Measurements from ENCODE around the gene DNAJC18.

DNAJC18 gene

GRCh38 chr5:139376364-139376763, 63.0 kb downstream of the DNAJC18 start:
- in situ Hi-C loops (cut with HindIII; ENCODE audit: low sequenced_read_pairs): no loop called here

GRCh38 chr5:139374909-139375308, 64.4 kb downstream of the DNAJC18 start:
- in situ Hi-C loops (cut with HindIII; ENCODE audit: low sequenced_read_pairs): no loop called here

GRCh38 chr5:139371482-139372435, 67.6 kb downstream of the DNAJC18 start:
- in situ Hi-C loops (cut with HindIII; ENCODE audit: low sequenced_read_pairs): no loop called here

- in situ Hi-C loops (cut with HindIII; ENCODE audit: low sequenced_read_pairs): no loop called here
Observed at GRCh38 chr5:139369181-139369580, 70.1 kb downstream of the DNAJC18 start.

- in situ Hi-C loops (cut with HindIII; ENCODE audit: low sequenced_read_pairs): no loop called here
Observed at GRCh38 chr5:139368613-139369012, 70.7 kb downstream of the DNAJC18 start.

DNA sequence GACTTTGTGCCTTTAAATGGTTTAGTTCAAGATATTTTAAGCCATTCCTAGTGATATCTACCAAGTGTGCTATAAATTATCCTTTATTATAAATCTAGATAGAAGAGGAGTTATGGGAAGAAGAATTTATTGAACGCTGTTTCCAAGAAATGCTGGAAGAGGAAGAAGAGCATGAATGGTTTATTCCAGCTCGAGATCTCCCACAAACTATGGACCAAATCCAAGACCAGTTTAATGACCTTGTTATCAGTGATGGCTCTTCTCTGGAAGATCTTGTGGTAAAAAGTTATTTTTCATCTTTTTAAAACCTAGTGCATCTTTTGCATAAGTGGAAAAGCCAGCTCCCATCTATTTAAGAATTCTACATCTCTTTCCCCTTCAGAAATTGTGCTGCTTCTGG, 74.9 kb downstream of the DNAJC18 start:
- in situ Hi-C loops (cut with HindIII; ENCODE audit: low sequenced_read_pairs): no loop called here

DNA sequence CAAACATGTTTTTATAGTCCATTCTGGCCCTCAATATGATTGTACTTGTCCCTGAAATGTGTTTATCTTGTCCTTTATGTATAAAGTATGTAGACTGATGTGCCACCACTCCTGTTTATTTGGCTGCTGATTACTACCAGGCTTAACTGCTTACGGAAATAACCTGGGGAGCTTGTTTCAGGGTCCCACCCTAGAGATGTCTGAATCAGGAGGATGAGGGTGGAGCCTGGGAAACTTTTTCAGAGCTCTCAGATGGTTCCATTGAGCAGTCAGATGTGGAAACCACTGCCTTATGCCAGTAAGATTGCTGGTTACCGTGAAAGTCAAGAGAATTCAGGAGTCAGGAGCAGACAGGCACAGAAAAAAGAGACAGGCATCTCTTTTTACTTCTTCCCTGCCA, 75.4 kb downstream of the DNAJC18 start:
- in situ Hi-C loops (cut with HindIII; ENCODE audit: low sequenced_read_pairs): no loop called here

DNA sequence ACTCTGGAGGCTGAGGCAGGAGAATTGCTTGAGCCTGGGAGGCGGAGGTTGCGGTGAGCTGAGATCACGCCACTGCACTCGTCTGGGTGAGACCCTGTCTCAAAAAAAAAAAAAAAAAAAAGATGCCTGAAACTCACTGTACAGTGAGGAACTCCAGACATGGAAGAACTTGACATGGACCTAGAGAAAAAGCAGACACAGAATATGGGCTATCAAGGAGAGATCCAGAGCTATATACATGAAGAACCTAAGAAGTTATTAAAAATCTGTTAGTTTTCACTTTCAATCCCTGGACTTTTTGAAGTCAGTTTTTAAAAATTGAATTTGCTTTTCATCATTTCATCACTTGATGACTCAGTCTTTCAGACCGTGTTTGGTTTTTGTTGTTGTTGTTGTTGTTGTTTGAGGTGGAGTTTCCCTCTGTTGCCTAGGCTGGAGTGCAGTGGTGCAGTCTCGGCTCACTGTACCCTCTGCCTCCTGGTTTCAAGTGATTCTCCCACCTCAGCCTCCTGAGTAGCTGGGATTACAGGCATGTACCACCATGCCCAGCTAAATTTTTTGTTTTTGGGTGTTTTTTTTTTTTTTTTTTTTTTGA, 77.4 kb downstream of the DNAJC18 start:
- in situ Hi-C loops (cut with HindIII; ENCODE audit: low sequenced_read_pairs): no loop called here

DNA sequence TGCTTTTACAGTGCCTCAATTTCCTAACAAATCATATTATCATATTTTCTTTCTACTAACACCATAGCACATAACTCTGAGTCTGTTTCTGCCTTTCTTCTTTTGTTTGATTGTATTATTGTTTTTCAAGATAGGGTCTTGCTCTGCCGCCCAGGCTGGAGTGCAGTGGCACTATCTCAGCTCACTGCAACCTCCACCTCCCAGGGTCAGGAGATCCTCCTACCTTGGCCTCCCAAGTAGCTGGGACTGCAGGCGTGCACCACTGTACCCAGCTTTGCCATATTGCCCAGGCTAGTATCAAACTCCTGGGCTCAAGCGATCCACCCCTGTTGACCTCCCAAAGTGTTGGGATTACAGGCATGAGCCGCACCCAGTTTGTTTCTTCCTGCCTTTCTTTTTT, 78.9 kb downstream of the DNAJC18 start:
- in situ Hi-C loops (cut with HindIII; ENCODE audit: low sequenced_read_pairs): no loop called here
